MM.1S (cell line): ENCODE results near the gene SDHA.

Experiments
- DNase-seq: peaks from one replicate; pipeline ENCODE4 v3.0.0-alpha.2; 2015
- H2AFZ ChIP-seq: fragments of 300-600 bp; sonication (generic); 2 replicates; pipeline ENCODE4 v1.6.0; 2016; ENCODE audit warnings: antibody characterized with exemption, low read length
- H3F3A ChIP-seq: fragments of 300-600 bp; sonication (generic); 2 replicates; pipeline ENCODE4 v1.6.1; 2016; ENCODE audit warnings: mild to moderate bottlenecking, antibody characterized with exemption, low read length, moderate library complexity, mixed read lengths; ENCODE audit not compliant: insufficient read depth
- H3K27ac ChIP-seq: fragments of 300-600 bp; sonication (generic); 2 replicates; pipeline ENCODE4 v1.5.1; 2016; ENCODE audit warnings: mild to moderate bottlenecking, low read length
- H3K27me3 ChIP-seq: fragments of 300-600 bp; sonication (generic); replicated peaks from 2 replicates; pipeline ENCODE4 v1.6.0; 2016; ENCODE audit warnings: low read length; ENCODE audit not compliant: insufficient read depth
- H3K36me3 ChIP-seq: fragments of 300-600 bp; sonication (generic); replicated peaks from 2 replicates; pipeline ENCODE4 v1.6.1; 2016; ENCODE audit warnings: mild to moderate bottlenecking, low read length, mixed read lengths; ENCODE audit not compliant: insufficient read depth
- H3K4me1 ChIP-seq: fragments of 300-600 bp; sonication (generic); 2 replicates; pipeline ENCODE4 v1.6.1; 2016; ENCODE audit warnings: low read length, mixed read lengths
- H3K4me2 ChIP-seq: fragments of 300-600 bp; sonication (generic); 2 replicates; pipeline ENCODE4 v1.6.0; 2016; ENCODE audit warnings: low read depth, low read length
- H3K4me3 ChIP-seq: fragments of 300-600 bp; sonication (generic); 2 replicates; pipeline ENCODE4 v1.5.1; 2016; ENCODE audit warnings: low read length, mixed read lengths
- H3K79me2 ChIP-seq: fragments of 300-600 bp; sonication (generic); 2 replicates; pipeline ENCODE4 v1.6.1; 2016; ENCODE audit warnings: mixed run types, low read length, mixed read lengths
- H3K9ac ChIP-seq: fragments of 300-600 bp; sonication (generic); 2 replicates; pipeline ENCODE4 v1.6.1; 2016; ENCODE audit warnings: low read length, mixed read lengths
- H3K9me2 ChIP-seq: fragments of 300-600 bp; sonication (generic); replicated peaks from 2 replicates; pipeline ENCODE4 v1.6.1; 2016; ENCODE audit warnings: mild to moderate bottlenecking, low read length, mixed read lengths; ENCODE audit not compliant: insufficient read depth
- H3K9me3 ChIP-seq: fragments of 300-600 bp; sonication (generic); replicated peaks from 2 replicates; pipeline ENCODE4 v1.6.1; 2016; ENCODE audit warnings: mild to moderate bottlenecking, low read length, mixed read lengths; ENCODE audit not compliant: insufficient read depth
- H4K20me1 ChIP-seq: fragments of 300-600 bp; sonication (generic); 2 replicates; pipeline ENCODE4 v1.6.1; 2016; ENCODE audit warnings: mild to moderate bottlenecking, low read length, moderate library complexity, mixed read lengths; ENCODE audit not compliant: insufficient read depth
- EZH2 ChIP-seq: fragments of 300-600 bp; sonication (generic); optimal IDR thresholded peaks from 2 replicates; pipeline ENCODE3; 2017; ENCODE audit warnings: low read depth, mild to moderate bottlenecking, antibody characterized with exemption, low read length, mixed read lengths
- EZH2phosphoT487 ChIP-seq: fragments of 300-600 bp; sonication (generic); IDR thresholded peaks from 2 replicates; pipeline ENCODE4 v1.6.1; 2018; ENCODE audit warnings: antibody characterized with exemption, low read length
- TF ChIP-seq, protein P1 (sequence below): fragments of 300-600 bp; sonication (generic); IDR thresholded peaks from 2 replicates; pipeline ENCODE4 v1.5.1; 2016; ENCODE audit warnings: antibody characterized with exemption, low read length, mixed read lengths

Gene SDHA

GRCh38 chr5:204462-204861, 13.7 kb upstream of the SDHA start:
- H3K4me1 ChIP-seq = no peaks in the 10 kb centered on the region
- H3K27ac ChIP-seq = no peak overlapping the region
- H3K79me2 ChIP-seq = peaks cover 37% of the 10 kb centered on the region

DNA sequence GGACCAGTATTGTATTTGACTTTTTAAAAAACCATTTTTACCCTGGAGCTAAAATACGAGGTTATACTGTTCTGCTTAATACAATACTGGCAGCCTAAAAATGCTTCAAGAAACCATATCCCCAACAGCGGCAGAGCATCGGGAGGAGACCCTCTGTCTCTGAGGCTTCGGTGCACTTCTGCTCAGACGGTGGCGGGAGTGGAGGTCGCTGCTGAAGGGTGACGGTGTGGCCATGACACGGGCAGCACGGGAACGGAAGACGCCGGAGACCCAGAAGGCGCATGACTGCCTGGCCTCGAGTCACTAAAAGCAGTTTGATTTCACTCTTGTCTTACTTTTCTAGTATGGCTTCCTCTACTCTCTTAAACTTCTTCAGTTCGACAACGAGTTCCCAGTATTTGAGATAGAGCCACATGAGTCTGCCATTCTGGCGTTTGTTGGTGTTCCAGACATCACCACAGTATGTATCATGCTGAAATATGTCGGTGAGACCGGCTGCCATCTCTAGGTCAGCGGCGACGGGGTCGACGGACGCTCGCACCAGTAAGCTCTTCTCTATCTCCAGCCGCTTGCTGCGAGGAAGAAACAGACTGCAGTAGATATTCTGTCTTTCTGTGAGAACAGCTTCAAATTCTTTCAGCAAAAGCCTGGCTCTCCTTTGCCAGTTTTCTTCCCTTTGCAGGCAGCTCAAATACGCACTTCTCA, 13.0 kb upstream of the SDHA start:
- Histone ChIP-seq H2AFZ (no peak overlapping the region), H3K9ac (no peak overlapping the region), H3F3A (no peaks in the 10 kb centered on the region), H3K4me3 (no peak overlapping the region), H3K27ac (no peak overlapping the region), H3K4me2 (no peak overlapping the region), H3K4me1 (no peaks in the 10 kb centered on the region), H4K20me1 (no peaks in the 10 kb centered on the region; the same call in 1 of the 2 replicates), H3K27me3 (no peaks in the 10 kb centered on the region), H3K9me3 (no peaks in the 10 kb centered on the region), H3K36me3 (0 out of 2 replicates have a peak, but pooled peaks cover 3% of the 10 kb centered on the region), H3K9me2 (no peaks in the 10 kb centered on the region), H3K79me2 (peaks cover 44% of the 10 kb centered on the region)
- TF ChIP-seq EZH2 (no peak), EZH2phosphoT487 (no peak)
- TF ChIP-seq, protein P1, sequence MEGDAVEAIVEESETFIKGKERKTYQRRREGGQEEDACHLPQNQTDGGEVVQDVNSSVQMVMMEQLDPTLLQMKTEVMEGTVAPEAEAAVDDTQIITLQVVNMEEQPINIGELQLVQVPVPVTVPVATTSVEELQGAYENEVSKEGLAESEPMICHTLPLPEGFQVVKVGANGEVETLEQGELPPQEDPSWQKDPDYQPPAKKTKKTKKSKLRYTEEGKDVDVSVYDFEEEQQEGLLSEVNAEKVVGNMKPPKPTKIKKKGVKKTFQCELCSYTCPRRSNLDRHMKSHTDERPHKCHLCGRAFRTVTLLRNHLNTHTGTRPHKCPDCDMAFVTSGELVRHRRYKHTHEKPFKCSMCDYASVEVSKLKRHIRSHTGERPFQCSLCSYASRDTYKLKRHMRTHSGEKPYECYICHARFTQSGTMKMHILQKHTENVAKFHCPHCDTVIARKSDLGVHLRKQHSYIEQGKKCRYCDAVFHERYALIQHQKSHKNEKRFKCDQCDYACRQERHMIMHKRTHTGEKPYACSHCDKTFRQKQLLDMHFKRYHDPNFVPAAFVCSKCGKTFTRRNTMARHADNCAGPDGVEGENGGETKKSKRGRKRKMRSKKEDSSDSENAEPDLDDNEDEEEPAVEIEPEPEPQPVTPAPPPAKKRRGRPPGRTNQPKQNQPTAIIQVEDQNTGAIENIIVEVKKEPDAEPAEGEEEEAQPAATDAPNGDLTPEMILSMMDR = no peak
- DNase-seq = no peak

More at GRCh38 chr5:204462-204861, 13.7 kb upstream of the SDHA start:
- Histone ChIP-seq H4K20me1 (no peaks in the 10 kb centered on the region), H3K36me3 (0 out of 2 replicates have a peak, but pooled peaks cover 3% of the 10 kb centered on the region), H3K27me3 (no peaks in the 10 kb centered on the region), H3K9ac (no peak overlapping the region), H2AFZ (no peak overlapping the region), H3K4me2 (no peak overlapping the region), H3K9me2 (no peaks in the 10 kb centered on the region), H3K4me3 (no peak overlapping the region), H3F3A (no peaks in the 10 kb centered on the region), H3K9me3 (no peaks in the 10 kb centered on the region)
- TF ChIP-seq, protein P1 = no peak
- TF ChIP-seq EZH2phosphoT487 (no peak), EZH2 (no peak)
- no peak for DNase-seq

DNA sequence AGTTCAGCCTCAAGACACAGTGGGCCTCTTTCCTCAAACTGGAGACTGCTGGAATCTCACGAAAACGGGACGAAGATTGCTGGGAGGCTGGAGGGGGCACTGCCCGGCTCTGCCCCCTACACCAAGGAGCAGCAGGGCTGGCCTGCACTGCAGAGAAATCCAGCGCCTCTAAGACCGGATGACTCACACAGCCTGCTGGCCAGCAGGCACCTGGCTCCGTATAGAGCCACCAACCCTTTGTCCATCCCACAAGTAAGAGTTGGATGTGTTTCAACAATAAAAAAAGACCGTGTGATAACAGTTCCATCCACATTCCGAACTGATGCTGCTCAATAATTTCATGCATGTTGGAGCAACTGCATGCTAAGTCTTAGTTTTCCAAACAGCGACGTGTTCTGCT, 11.7 kb upstream of the SDHA start:
- Histone ChIP-seq H3K79me2 (peaks cover 48% of the 10 kb centered on the region), H3K9ac (no peak overlapping the region), H3K27ac (no peak overlapping the region)

More for the DNA sequence above, 11.7 kb upstream of the SDHA start:
- Histone ChIP-seq H3K4me2 (no peak overlapping the region), H3K9me2 (no peaks in the 10 kb centered on the region), H3K27me3 (no peaks in the 10 kb centered on the region), H3K36me3 (0 out of 2 replicates have a peak, but pooled peaks cover 3% of the 10 kb centered on the region), H4K20me1 (no peaks in the 10 kb centered on the region; the same call in 1 of the 2 replicates), H3F3A (no peaks in the 10 kb centered on the region), H3K4me3 (no peak overlapping the region), H3K9me3 (no peaks in the 10 kb centered on the region), H2AFZ (no peak overlapping the region), H3K4me1 (no peaks in the 10 kb centered on the region)
- DNase-seq = no peak
- TF ChIP-seq EZH2 (no peak), EZH2phosphoT487 (no peak)
- TF ChIP-seq, protein P1 = no peak
